SJCRH30 (cell line): ENCODE data around the gene STRIP2. TPM values are rescaled to one million over a fixed set of nuclear protein-coding genes. Genes with fewer than 3 reads are reported as not detected.
A peak's percentile ranks its signal among the peaks of the same experiment; 100 is the strongest.
"Not testable (repeated sequence)": the region's sequence is repeated elsewhere in the genome, so short reads cannot be mapped to it uniquely, and the experiment has no call there.

Experiments
- DNase-seq, 2 experiments: peaks; one replicate each; pipeline ENCODE4 v3.0.0-alpha.2; 2015 to 2020
- H3K27ac ChIP-seq: fragments of 250-450 bp; sonication (Bioruptor Pico); 2 replicates; pipeline ENCODE4 v1.5.1; 2020; ENCODE audit warnings: mild to moderate bottlenecking, moderate library complexity
- H3K27me3 ChIP-seq: fragments of 250-450 bp; sonication (Bioruptor Pico); 2 replicates; pipeline ENCODE4 v1.5.1; 2020; ENCODE audit warnings: mild to moderate bottlenecking, moderate library complexity
- H3K36me3 ChIP-seq: fragments of 250-450 bp; sonication (Bioruptor Pico); 2 replicates; pipeline ENCODE4 v1.5.1; 2020; ENCODE audit warnings: mild to moderate bottlenecking, moderate library complexity
- H3K4me1 ChIP-seq: fragments of 250-450 bp; sonication (Bioruptor Pico); 2 replicates; pipeline ENCODE4 v1.5.1; 2020; ENCODE audit warnings: mild to moderate bottlenecking, moderate library complexity
- H3K4me3 ChIP-seq: fragments of 250-450 bp; sonication (Bioruptor Pico); 2 replicates; pipeline ENCODE4 v1.5.1; 2020; ENCODE audit warnings: mild to moderate bottlenecking, moderate library complexity
- H3K9me3 ChIP-seq: fragments of 250-450 bp; sonication (Bioruptor Pico); replicated peaks from 2 replicates; pipeline ENCODE4 v1.5.1; 2020; ENCODE audit warnings: mild to moderate bottlenecking, moderate library complexity
- total RNA-seq: library from RNA; depleted of rRNA; stranded (reverse); fragments of >200 nt; shearing (Covaris generic); gene quantifications from 2 replicates; pipeline ENCODE4 v1.2.3, GENCODE V29; 2014

STRIP2 gene
- total RNA-seq, 1 experiment from 2014 or later = 16.7 TPM

- no peak overlapping the region for H3K27ac ChIP-seq
- no peaks in the 10 kb centered on the region for H3K9me3 ChIP-seq
- no peaks in the 10 kb centered on the region; the same call in 1 of the 2 replicates for H3K27me3 ChIP-seq
Measured at GRCh38 chr7:129503725-129504124, 69.5 kb downstream of the STRIP2 start.

GRCh38 chr7:129512192-129512591, 78.0 kb downstream of the STRIP2 start:
- Histone ChIP-seq H3K27me3 (peaks cover 6% of the 10 kb centered on the region), H3K27ac (no peak overlapping the region), H3K9me3 (no peaks in the 10 kb centered on the region), H3K36me3 (no peaks in the 10 kb centered on the region), H3K4me3 (no peak overlapping the region), H3K4me1 (no peaks in the 10 kb centered on the region)
- no peak for DNase-seq

More at GRCh38 chr7:129503725-129504124, 69.5 kb downstream of the STRIP2 start:
- no peak for DNase-seq
- no peaks in the 10 kb centered on the region for H3K36me3 ChIP-seq
- H3K4me3 ChIP-seq = no peak overlapping the region
- H3K4me1 ChIP-seq = no peaks in the 10 kb centered on the region

GRCh38 chr7:129513546-129513945, 79.3 kb downstream of the STRIP2 start:
- no peaks in the 10 kb centered on the region for H3K4me1 ChIP-seq

GRCh38 chr7:129514683-129515082, 80.5 kb downstream of the STRIP2 start:
- Histone ChIP-seq H3K27me3 (peaks cover 6% of the 10 kb centered on the region; the same call in 1 of the 2 replicates), H3K4me3 (no peak overlapping the region), H3K9me3 (no peaks in the 10 kb centered on the region), H3K27ac (no peak overlapping the region), H3K36me3 (no peaks in the 10 kb centered on the region), H3K4me1 (no peaks in the 10 kb centered on the region)
- DNase-seq = no peak

More at GRCh38 chr7:129513546-129513945, 79.3 kb downstream of the STRIP2 start:
- Histone ChIP-seq H3K4me3 (no peak overlapping the region), H3K36me3 (no peaks in the 10 kb centered on the region), H3K9me3 (no peaks in the 10 kb centered on the region), H3K27me3 (peaks cover 6% of the 10 kb centered on the region), H3K27ac (no peak overlapping the region)
- DNase-seq = no peak

- Histone ChIP-seq H3K9me3 (no peaks in the 10 kb centered on the region), H3K4me1 (no peaks in the 10 kb centered on the region), H3K4me3 (no peak overlapping the region), H3K27me3 (peaks cover 6% of the 10 kb centered on the region; the same call in 1 of the 2 replicates), H3K27ac (no peak overlapping the region), H3K36me3 (no peaks in the 10 kb centered on the region)
- DNase-seq = no peak
Measured at GRCh38 chr7:129515381-129515780, 81.1 kb downstream of the STRIP2 start.

GRCh38 chr7:129517931-129518330, 83.7 kb downstream of the STRIP2 start:
- H3K4me1 ChIP-seq = no peaks in the 10 kb centered on the region
- H3K27me3 ChIP-seq = no peaks in the 10 kb centered on the region; the same call in 1 of the 2 replicates
- no peak overlapping the region for H3K4me3 ChIP-seq
- H3K36me3 ChIP-seq = no peaks in the 10 kb centered on the region
- no peaks in the 10 kb centered on the region for H3K9me3 ChIP-seq
- no peak for DNase-seq
- H3K27ac ChIP-seq = no peak overlapping the region

GRCh38 chr7:129519464-129519863, 85.2 kb downstream of the STRIP2 start:
- DNase-seq = no peak
- Histone ChIP-seq H3K9me3 (no peaks in the 10 kb centered on the region), H3K36me3 (no peaks in the 10 kb centered on the region)

GRCh38 chr7:129522088-129522970, 88.1 kb downstream of the STRIP2 start:
- H3K27me3 ChIP-seq = no peaks in the 10 kb centered on the region
- DNase-seq = no peak
- H3K4me1 ChIP-seq = no peaks in the 10 kb centered on the region
- H3K36me3 ChIP-seq = no peaks in the 10 kb centered on the region
- H3K9me3 ChIP-seq = no peaks in the 10 kb centered on the region
- no peak overlapping the region for H3K27ac ChIP-seq
- H3K4me3 ChIP-seq = no peak overlapping the region

More at GRCh38 chr7:129519464-129519863, 85.2 kb downstream of the STRIP2 start:
- Histone ChIP-seq H3K27ac (no peak overlapping the region), H3K4me3 (no peak overlapping the region), H3K27me3 (no peaks in the 10 kb centered on the region), H3K4me1 (no peaks in the 10 kb centered on the region)

- Histone ChIP-seq H3K27me3 (no peaks in the 10 kb centered on the region), H3K27ac (no peak overlapping the region), H3K9me3 (no peaks in the 10 kb centered on the region), H3K36me3 (no peaks in the 10 kb centered on the region), H3K4me3 (no peak overlapping the region), H3K4me1 (no peaks in the 10 kb centered on the region)
- no peak for DNase-seq
Measured at GRCh38 chr7:129522971-129523340, 88.7 kb downstream of the STRIP2 start.

- Histone ChIP-seq H3K27ac (no peak overlapping the region), H3K36me3 (no peaks in the 10 kb centered on the region), H3K4me1 (no peaks in the 10 kb centered on the region), H3K9me3 (no peaks in the 10 kb centered on the region), H3K27me3 (no peaks in the 10 kb centered on the region), H3K4me3 (no peak overlapping the region)
- no peak for DNase-seq
Measured at GRCh38 chr7:129523924-129524323, 89.7 kb downstream of the STRIP2 start.

- not testable (repeated sequence) for H3K9me3 ChIP-seq, H3K36me3 ChIP-seq, H3K4me1 ChIP-seq, H3K4me3 ChIP-seq, H3K27me3 ChIP-seq, H3K27ac ChIP-seq
- DNase-seq = peak; percentile 30 to 46
Measured at GRCh38 chr7:129524405-129524804, 90.2 kb downstream of the STRIP2 start.

GRCh38 chr7:129525225-129525862, 91.1 kb downstream of the STRIP2 start:
- DNase-seq = no peak
- no peaks in the 10 kb centered on the region for H3K9me3 ChIP-seq
- no peaks in the 10 kb centered on the region for H3K4me1 ChIP-seq
- H3K27me3 ChIP-seq = no peaks in the 10 kb centered on the region
- no peak overlapping the region for H3K4me3 ChIP-seq
- no peak overlapping the region for H3K27ac ChIP-seq
- no peaks in the 10 kb centered on the region for H3K36me3 ChIP-seq

- Histone ChIP-seq H3K4me3 (no peak overlapping the region), H3K27me3 (no peaks in the 10 kb centered on the region), H3K9me3 (no peaks in the 10 kb centered on the region), H3K36me3 (no peaks in the 10 kb centered on the region), H3K27ac (no peak overlapping the region), H3K4me1 (no peaks in the 10 kb centered on the region)
- no peak for DNase-seq
Measured at GRCh38 chr7:129529643-129530042, 95.4 kb downstream of the STRIP2 start.

- no peak for DNase-seq
- no peak overlapping the region for H3K4me3 ChIP-seq
- H3K4me1 ChIP-seq = no peaks in the 10 kb centered on the region
- no peak overlapping the region for H3K27ac ChIP-seq
- no peaks in the 10 kb centered on the region for H3K9me3 ChIP-seq
- H3K36me3 ChIP-seq = no peaks in the 10 kb centered on the region
- H3K27me3 ChIP-seq = no peaks in the 10 kb centered on the region
Measured at GRCh38 chr7:129530795-129531391, 96.7 kb downstream of the STRIP2 start.

GRCh38 chr7:129531721-129532120, 97.5 kb downstream of the STRIP2 start:
- Histone ChIP-seq H3K4me3 (no peak overlapping the region), H3K9me3 (no peaks in the 10 kb centered on the region), H3K27ac (no peak overlapping the region), H3K36me3 (no peaks in the 10 kb centered on the region), H3K4me1 (no peaks in the 10 kb centered on the region), H3K27me3 (no peaks in the 10 kb centered on the region)
- no peak for DNase-seq
